ENCODE measurements around the gene CORO2B.

CORO2B gene

GRCh38 chr15:68550004-68550403 is 28.8 kb upstream of the CORO2B start:
- peaks cover 25% of the 10 kb centered on the region for H3K27me3 ChIP-seq (ENCODE audit: low read depth)
- H3K4me1 ChIP-seq: no peaks in the 10 kb centered on the region
- no peak for DNase-seq (ENCODE audit: low spot score in 2 of 2)
- in situ Hi-C loops (cut with MboI; ENCODE audit: low sequenced_read_pairs): loop anchor here (5.0 kb wide), 1 partner anchor 327 kb away; no protein-coding TSS in a partner anchor
- no peaks in the 10 kb centered on the region for H3K36me3 ChIP-seq (replicated peaks)
- no peaks in the 10 kb centered on the region; the same call in 1 of the 2 replicates for H3K9me3 ChIP-seq
- no peak overlapping the region for H3K4me3 ChIP-seq

DNA sequence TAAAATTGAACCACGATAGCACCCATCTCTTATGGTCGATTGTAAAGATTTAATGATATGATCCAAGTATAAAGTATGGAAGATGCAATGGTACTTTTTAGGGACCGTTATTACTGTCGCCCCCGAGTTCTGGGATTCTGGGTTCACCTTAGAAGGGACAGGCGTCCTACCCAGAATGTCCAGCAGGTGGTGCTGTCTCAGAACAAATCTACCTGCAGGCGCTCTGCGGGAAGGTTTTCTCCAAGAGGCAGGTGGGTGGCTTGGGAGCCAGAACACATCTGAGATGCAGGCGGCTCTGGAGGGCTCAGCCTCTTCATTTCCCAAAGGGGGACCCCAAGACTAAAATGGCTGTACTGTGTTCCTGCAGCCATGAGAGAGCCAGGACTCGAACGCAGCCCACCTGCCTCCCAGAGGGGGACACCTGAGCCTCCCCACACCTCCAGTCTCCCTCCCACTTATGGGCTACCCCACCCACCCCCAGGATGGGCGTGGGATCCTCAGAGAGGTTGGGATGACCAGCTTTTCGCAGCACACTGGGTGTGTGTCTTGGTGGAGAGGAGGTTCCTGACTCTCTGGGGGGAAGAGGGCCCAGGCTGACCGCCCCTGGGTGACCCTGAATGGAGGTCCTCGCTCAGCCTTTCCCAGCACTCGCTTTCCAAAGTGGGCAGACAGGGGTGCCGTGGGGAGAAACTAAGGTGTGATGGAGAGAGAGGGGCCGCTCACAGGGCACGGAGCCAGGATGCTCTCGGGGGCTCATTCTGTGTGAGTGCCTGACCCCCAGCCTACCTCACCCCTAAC is 28.1 kb upstream of the CORO2B start:
- H3K36me3 ChIP-seq (replicated peaks): no peaks in the 10 kb centered on the region

GRCh38 chr15:68551296-68551635 is 27.5 kb upstream of the CORO2B start:
- no peaks in the 10 kb centered on the region for H3K4me1 ChIP-seq
- no peak for DNase-seq (ENCODE audit: low spot score in 2 of 2)
- no peaks in the 10 kb centered on the region; the same call in 1 of the 2 replicates for H3K9me3 ChIP-seq
- no peak overlapping the region for H3K4me3 ChIP-seq
- peaks cover 25% of the 10 kb centered on the region for H3K27me3 ChIP-seq (ENCODE audit: low read depth)
- no peaks in the 10 kb centered on the region for H3K36me3 ChIP-seq (replicated peaks)
- in situ Hi-C loops (cut with MboI; ENCODE audit: low sequenced_read_pairs): loop anchor here (5.0 kb wide), 1 partner anchor 326 kb away; no protein-coding TSS in a partner anchor

More for the DNA sequence above, 28.1 kb upstream of the CORO2B start:
- in situ Hi-C loops (cut with MboI; ENCODE audit: low sequenced_read_pairs): loop anchor here (5.0 kb wide), 1 partner anchor 327 kb away; no protein-coding TSS in a partner anchor
- DNase-seq (ENCODE audit: low spot score in 2 of 2): peak; percentile 75 to 94
- no peaks in the 10 kb centered on the region for H3K4me1 ChIP-seq
- H3K9me3 ChIP-seq: no peaks in the 10 kb centered on the region; the same call in 1 of the 2 replicates
- H3K4me3 ChIP-seq: no peak overlapping the region
- H3K27me3 ChIP-seq (ENCODE audit: low read depth): peaks cover 25% of the 10 kb centered on the region

DNA sequence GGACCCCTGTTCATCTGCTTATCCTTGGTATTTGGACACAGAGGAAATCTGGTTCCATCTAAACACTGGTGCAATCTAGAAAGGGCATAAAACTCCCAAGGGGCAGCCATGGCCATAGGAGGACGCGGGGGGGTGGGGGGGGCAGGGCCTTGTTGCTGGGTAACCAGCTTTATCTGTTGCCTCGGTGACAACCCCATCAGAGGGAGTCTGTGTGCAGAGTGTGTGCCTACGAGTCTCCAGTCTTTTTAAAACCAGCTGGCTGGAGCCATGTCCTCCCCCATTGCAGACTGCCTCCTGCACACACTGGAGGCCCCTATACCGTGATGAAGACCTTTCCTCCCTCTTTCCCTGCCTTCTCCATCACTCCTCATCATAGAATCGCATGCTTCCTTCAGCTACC is 26.4 kb upstream of the CORO2B start:
- no peak overlapping the region for H3K4me3 ChIP-seq
- H3K36me3 ChIP-seq (replicated peaks): no peaks in the 10 kb centered on the region
- H3K4me1 ChIP-seq: no peaks in the 10 kb centered on the region
- H3K27me3 ChIP-seq (ENCODE audit: low read depth): peaks cover 25% of the 10 kb centered on the region
- DNase-seq (ENCODE audit: low spot score in 2 of 2): no peak
- no peaks in the 10 kb centered on the region for H3K9me3 ChIP-seq
- in situ Hi-C loops (cut with MboI; ENCODE audit: low sequenced_read_pairs): loop anchor here (5.0 kb wide), 1 partner anchor 325 kb away; no protein-coding TSS in a partner anchor

DNA sequence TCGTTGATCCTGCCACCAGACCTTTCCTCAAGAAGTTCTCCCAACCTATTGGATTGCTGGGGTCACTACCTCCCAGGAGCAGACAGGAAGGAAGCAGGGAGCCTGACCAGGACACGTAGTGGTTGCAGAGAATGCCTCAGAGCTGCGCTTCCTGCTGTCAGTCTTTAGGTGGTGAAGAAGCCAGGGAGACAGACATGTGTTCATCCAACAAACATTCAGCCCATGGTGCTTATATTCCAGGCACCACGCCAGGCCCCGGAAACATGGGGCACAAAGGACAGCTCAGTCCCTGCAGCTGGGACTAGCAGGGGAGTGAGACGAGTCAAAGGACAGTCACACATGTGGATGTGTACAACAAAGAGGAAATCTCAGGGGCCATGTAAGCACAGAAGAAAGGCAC is 26.0 kb upstream of the CORO2B start:
- no peak overlapping the region for H3K4me3 ChIP-seq
- no peaks in the 10 kb centered on the region for H3K9me3 ChIP-seq
- in situ Hi-C loops (cut with MboI; ENCODE audit: low sequenced_read_pairs): loop anchor here (5.0 kb wide), 1 partner anchor 325 kb away; no protein-coding TSS in a partner anchor
- peaks cover 25% of the 10 kb centered on the region for H3K27me3 ChIP-seq (ENCODE audit: low read depth)
- H3K4me1 ChIP-seq: no peaks in the 10 kb centered on the region
- H3K36me3 ChIP-seq (replicated peaks): no peaks in the 10 kb centered on the region
- DNase-seq (ENCODE audit: low spot score in 2 of 2): no peak

DNA sequence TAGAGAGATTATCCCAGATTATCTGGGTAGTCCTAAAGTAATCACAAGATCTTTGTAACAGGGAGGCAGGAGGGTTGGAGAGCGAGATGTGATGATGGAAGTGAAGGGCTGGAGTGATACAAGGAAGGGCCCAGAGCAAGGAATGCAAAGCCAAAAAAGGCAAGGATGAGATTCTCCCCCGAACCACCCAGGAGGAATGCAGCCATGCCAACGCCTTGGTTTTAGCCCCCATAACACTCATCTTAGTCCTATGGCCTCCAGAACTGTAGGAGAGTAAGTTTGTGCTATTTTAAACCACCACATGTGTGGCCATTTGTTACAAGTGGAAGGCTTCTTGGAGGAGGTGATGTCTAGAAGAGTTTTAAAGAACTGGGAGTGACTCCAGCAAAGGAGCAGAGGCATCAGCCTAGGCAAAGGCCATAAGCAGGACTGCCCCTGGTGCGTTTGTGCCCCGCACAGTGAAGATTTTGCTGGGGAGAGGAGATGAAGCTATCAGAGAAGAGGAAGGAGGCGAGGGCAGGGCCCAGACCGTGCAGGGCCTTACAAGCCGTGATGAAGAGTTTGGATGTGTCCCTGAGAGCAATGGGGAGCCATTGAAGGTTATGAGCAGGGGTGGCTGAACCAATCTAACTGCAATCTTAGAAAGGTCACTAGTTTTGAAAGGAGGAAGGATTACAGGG is 25.3 kb upstream of the CORO2B start:
- Histone ChIP-seq H3K27me3 (ENCODE audit: low read depth) (peaks cover 20% of the 10 kb centered on the region), H3K36me3 (replicated peaks) (no peaks in the 10 kb centered on the region), H3K4me3 (no peak overlapping the region), H3K4me1 (no peaks in the 10 kb centered on the region), H3K9me3 (no peaks in the 10 kb centered on the region)
- in situ Hi-C loops (cut with MboI; ENCODE audit: low sequenced_read_pairs): loop anchor here (5.0 kb wide), 1 partner anchor 324 kb away; no protein-coding TSS in a partner anchor
- DNase-seq (ENCODE audit: low spot score in 2 of 2): no peak

DNA sequence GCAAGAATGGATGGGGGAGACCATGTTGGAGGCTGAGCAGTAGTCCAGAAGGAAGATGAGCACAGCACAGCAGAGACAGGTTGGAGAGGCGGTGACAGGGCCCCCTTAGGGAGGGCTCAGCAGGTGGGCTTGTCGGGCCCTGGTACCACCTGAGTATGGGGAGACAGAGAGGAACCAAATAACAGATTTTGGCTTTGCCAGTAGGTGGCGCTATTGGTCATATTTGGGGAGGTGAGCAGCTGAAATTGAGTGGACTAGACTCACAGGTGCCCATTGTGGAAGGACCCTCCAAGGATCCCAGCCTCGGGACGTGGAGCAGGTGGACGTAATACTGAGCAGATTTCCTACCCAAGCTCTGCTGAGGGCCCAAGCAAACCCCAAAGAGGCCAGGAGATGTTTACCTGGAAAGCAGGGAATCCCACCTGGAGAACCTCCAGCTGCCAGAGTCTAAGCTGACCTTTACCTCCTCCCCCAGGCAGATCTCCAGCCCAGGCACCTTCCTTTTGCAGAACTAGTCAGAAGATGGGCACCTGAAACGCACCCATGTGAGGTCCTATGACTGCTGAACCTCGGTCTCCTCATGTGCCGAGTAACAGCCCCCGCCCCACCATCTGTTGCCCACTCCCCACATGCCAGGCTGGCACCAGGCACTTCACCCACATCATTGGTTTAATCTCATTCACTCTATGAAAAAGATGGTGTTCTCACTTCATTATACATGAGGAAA is 24.6 kb upstream of the CORO2B start:
- Histone ChIP-seq H3K36me3 (replicated peaks) (no peaks in the 10 kb centered on the region), H3K4me3 (no peak overlapping the region), H3K4me1 (peaks cover 5% of the 10 kb centered on the region), H3K27me3 (ENCODE audit: low read depth) (peaks cover 13% of the 10 kb centered on the region), H3K9me3 (no peaks in the 10 kb centered on the region)
- in situ Hi-C loops (cut with MboI; ENCODE audit: low sequenced_read_pairs): loop anchor here (5.0 kb wide), 1 partner anchor 323 kb away; no protein-coding TSS in a partner anchor
- peak; percentile 83 to 96 for DNase-seq (ENCODE audit: low spot score in 2 of 2)

- Histone ChIP-seq H3K9me3 (no peaks in the 10 kb centered on the region), H3K27me3 (ENCODE audit: low read depth) (peaks cover 6% of the 10 kb centered on the region), H3K4me3 (no peak overlapping the region), H3K36me3 (replicated peaks) (no peaks in the 10 kb centered on the region), H3K4me1 (peaks cover 12% of the 10 kb centered on the region)
- in situ Hi-C loops (cut with MboI; ENCODE audit: low sequenced_read_pairs): loop anchor here (5.0 kb wide), 2 partner anchors 117 to 322 kb away; no protein-coding TSS in a partner anchor
- DNase-seq (ENCODE audit: low spot score in 2 of 2): no peak
These were observed 23.8 kb upstream of the CORO2B start for GRCh38 chr15:68554721-68555678.

DNA sequence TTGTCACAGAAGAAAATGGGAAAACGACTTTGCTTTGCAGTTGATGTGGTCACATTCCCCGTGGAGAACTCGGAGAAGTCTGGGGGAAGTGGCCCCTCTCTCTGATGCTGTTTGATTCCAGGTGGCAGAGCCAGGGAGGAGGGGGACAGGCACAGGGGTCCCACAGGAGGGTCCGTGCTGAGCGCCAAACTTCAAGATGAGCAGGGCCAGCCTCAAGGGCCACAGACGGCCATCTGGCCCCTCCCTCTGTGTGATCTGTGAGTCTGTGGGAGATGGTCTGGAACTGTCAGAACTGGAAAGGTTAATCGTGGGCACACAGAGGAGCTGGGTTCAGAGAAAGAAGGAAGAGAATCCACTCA is 23.1 kb upstream of the CORO2B start:
- peaks cover 12% of the 10 kb centered on the region for H3K4me1 ChIP-seq
- H3K36me3 ChIP-seq (replicated peaks): no peaks in the 10 kb centered on the region
- H3K9me3 ChIP-seq: no peaks in the 10 kb centered on the region
- peaks cover 2% of the 10 kb centered on the region; the same call in 1 of the 2 replicates for H3K27me3 ChIP-seq (ENCODE audit: low read depth)
- no peak overlapping the region for H3K4me3 ChIP-seq
- in situ Hi-C loops (cut with MboI; ENCODE audit: low sequenced_read_pairs): loop anchor here (5.0 kb wide), 1 partner anchor 117 kb away; no protein-coding TSS in a partner anchor
- DNase-seq (ENCODE audit: low spot score in 2 of 2): no peak

DNA sequence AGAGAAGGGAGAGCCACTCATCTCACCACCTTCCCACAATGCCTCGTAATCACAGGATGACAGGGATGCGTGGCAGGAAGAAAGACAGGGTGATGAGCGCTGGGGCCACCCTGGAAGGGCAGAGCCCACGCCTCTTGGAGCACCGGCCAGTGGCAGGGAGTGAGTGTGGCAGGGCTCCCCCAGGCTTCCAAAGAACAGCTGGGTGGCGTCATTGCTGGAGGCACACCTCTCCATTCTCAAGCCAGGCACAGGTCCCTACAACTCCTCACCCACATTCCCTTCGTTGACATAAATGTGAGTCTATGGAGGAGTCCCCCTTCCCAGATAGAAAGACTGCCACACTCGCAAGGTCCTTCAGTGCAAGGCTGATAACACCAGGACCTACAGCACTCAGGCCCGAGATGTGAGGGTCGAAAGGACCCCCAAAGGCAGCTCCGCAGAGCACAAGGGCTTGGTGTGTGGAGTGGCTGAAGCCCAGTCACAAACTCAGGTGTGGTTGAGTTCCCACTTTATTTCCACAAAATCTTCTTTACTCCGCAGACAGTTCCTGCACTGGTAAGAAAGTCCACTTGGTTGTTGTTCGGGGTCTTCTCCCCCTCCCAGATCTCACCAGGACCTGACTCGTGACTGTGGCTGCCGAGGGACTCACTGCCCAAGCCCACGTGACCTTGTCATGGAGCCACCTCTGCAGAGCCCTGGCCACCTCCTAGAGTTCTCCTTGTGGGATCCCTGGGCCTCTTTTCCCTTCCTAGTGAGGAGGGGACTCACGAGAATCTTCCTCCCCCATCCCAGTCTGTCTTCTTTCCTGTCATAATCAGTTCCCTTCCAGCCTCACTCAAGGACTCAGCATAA is 22.4 kb upstream of the CORO2B start:
- no peak overlapping the region for H3K4me3 ChIP-seq
- DNase-seq (ENCODE audit: low spot score in 2 of 2): no peak
- in situ Hi-C loops (cut with MboI; ENCODE audit: low sequenced_read_pairs): loop anchor here (5.0 kb wide), 1 partner anchor 116 kb away; no protein-coding TSS in a partner anchor
- no peaks in the 10 kb centered on the region for H3K36me3 ChIP-seq (replicated peaks)
- peaks cover 2% of the 10 kb centered on the region; the same call in 1 of the 2 replicates for H3K27me3 ChIP-seq (ENCODE audit: low read depth)
- no peaks in the 10 kb centered on the region for H3K9me3 ChIP-seq
- peaks cover 12% of the 10 kb centered on the region for H3K4me1 ChIP-seq

DNA sequence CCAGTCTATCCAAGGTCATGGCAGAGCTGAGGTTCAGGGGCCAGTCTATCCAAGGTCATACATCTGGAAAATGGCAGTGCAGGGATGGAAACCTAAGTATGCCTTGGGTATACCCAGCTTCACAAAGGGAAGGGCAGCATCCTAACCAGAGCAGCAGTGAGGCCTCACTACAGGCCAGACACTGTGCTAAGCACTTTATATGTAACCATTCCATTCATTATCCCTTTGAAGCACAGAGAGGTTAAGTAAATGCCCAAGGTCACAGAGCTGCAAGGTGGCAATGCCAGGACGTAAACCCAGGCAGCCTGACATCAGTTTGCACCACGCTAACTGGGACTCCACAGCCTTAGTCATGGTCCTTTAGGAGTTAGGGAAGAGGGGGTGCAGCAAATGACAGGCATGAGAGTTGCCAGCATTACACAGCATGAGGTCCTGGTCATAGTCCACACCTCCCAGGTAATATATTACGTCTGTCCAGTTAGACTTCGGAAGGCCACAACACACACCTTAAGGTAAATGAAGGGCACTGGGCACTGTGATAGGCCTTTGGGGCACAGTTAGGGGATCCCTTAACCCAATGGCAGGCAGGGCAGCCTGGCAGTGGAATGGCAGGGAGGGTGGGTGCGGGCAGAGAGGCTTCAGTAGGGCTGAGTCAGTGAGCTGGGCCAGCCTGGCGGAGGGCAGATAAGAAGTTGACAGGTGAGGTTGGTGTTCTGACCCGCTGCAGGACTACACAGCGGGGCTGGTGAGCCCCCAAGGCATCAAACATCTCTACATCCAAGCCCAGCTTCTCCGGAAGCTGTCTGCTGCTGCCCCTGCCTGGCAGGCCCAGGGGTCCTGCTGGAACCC is 21.1 kb upstream of the CORO2B start:
- no peaks in the 10 kb centered on the region for H3K9me3 ChIP-seq
- no peak overlapping the region for H3K4me3 ChIP-seq
- peaks cover 12% of the 10 kb centered on the region for H3K4me1 ChIP-seq
- in situ Hi-C loops (cut with MboI; ENCODE audit: low sequenced_read_pairs): loop anchor here (5.0 kb wide), 1 partner anchor 115 kb away; no protein-coding TSS in a partner anchor
- peaks cover 1% of the 10 kb centered on the region; the same call in 1 of the 2 replicates for H3K27me3 ChIP-seq (ENCODE audit: low read depth)
- DNase-seq (ENCODE audit: low spot score in 2 of 2): no peak
- no peaks in the 10 kb centered on the region for H3K36me3 ChIP-seq (replicated peaks)

Measured in HAP-1 (cell line).